Renal cortex interstitium (tissue), 11 donors: ENCODE measurements around the gene ZNF319. TPM values are rescaled to one million over a fixed set of nuclear protein-coding genes. Genes with fewer than 3 reads are reported as not detected.

Experiments used
- DNase-seq, 11 donors: peaks; one replicate each; pipeline ENCODE4 v3.0.0-alpha.2; 2013; ENCODE audit warnings: low read depth in 9 of 11, low spot score in 4 of 11; ENCODE audit errors: extremely low read depth in 1 of 11
- polyA plus RNA-seq, 3 donors: library from polyadenylated mRNA; unstranded; fragments of 120-200 nt; gene quantifications; one replicate each; pipeline ENCODE4 v1.2.1, GENCODE V29; 2013; ENCODE audit not compliant: insufficient read length in 3 of 3

Gene ZNF319
- polyA plus RNA-seq, 3 donors, result 9.2 to 12.8 (median 9.9) TPM

GRCh38 chr16:58040945-58041627 is 40.6 kb upstream of the ZNF319 start:
- no peak for DNase-seq

GRCh38 chr16:58040496-58040846 is 40.0 kb upstream of the ZNF319 start:
- no peak for DNase-seq

GRCh38 chr16:58039829-58040495 is 39.5 kb upstream of the ZNF319 start:
- no peak for DNase-seq

- no peak for DNase-seq
Measured at GRCh38 chr16:58038219-58038641, 37.8 kb upstream of the ZNF319 start.

- no peak for DNase-seq
Measured at GRCh38 chr16:58037365-58038057, 37.0 kb upstream of the ZNF319 start.

- no peak for DNase-seq
Measured at GRCh38 chr16:58036943-58037342, 36.5 kb upstream of the ZNF319 start.

GRCh38 chr16:58035356-58036170 is 35.1 kb upstream of the ZNF319 start:
- no peak for DNase-seq

GRCh38 chr16:58034774-58035173 is 34.3 kb upstream of the ZNF319 start:
- no peak for DNase-seq

GRCh38 chr16:58034128-58034685 is 33.7 kb upstream of the ZNF319 start:
- DNase-seq, result no peak

- no peak for DNase-seq
Measured at GRCh38 chr16:58032710-58033293, 32.3 kb upstream of the ZNF319 start.

- no peak for DNase-seq
Measured at GRCh38 chr16:58031016-58031800, 30.7 kb upstream of the ZNF319 start.

GRCh38 chr16:58030136-58030840 is 29.8 kb upstream of the ZNF319 start:
- no peak for DNase-seq

- DNase-seq, result no peak
Measured at GRCh38 chr16:58029410-58029809, 28.9 kb upstream of the ZNF319 start.

- DNase-seq, result no peak
Measured at GRCh38 chr16:58028541-58029070, 28.1 kb upstream of the ZNF319 start.

GRCh38 chr16:58027916-58028455 is 27.5 kb upstream of the ZNF319 start:
- DNase-seq, result no peak

- DNase-seq, result peak in 1 of 11 donors; percentile 56
Measured at GRCh38 chr16:58027161-58027915, 26.9 kb upstream of the ZNF319 start.
